Peyer's patch (tissue), 4 donors: Measurements from ENCODE around the gene SVBP. TPM values are rescaled to one million over a fixed set of nuclear protein-coding genes. Genes with fewer than 3 reads are reported as not detected.

Experiments used
- DNase-seq, 3 donors: peaks; one replicate each; pipeline ENCODE4 v3.0.0-alpha.2; 2017 to 2019
- H3K27ac ChIP-seq, 4 donors: fragments of 200-600 bp; sonication (generic); one replicate each; pipeline ENCODE4 v1.5.1; 2016 to 2019
- H3K27me3 ChIP-seq, 2 donors: fragments of 200-600 bp; sonication (generic); one replicate each; pipeline ENCODE4 v1.5.1; 2019
- H3K36me3 ChIP-seq, 3 donors: fragments of 200-600 bp; sonication (generic); one replicate each; pipeline ENCODE4 v1.5.1; 2016 to 2019
- H3K4me1 ChIP-seq, 4 donors: fragments of 200-600 bp; sonication (generic); one replicate each; pipeline ENCODE4 v1.5.1; 2016 to 2019
- H3K4me3 ChIP-seq, 4 donors: fragments of 200-600 bp; sonication (generic); 1 replicate in 3 of 4; 2 replicates in 1 of 4; pipeline ENCODE4 v1.5.1; 2016 to 2019; ENCODE audit warnings: mild to moderate bottlenecking in 1 of 4
- H3K9me3 ChIP-seq, 4 donors: fragments of 200-600 bp; sonication (generic); one replicate each; pipeline ENCODE4 v1.5.1; 2016 to 2019; ENCODE audit warnings: mild to moderate bottlenecking in 1 of 4
- CTCF ChIP-seq, 6 experiments: fragments of 450-650 bp in 4 of 6; fragments of 200-600 bp in 2 of 6; sonication (generic) in 1 of 6; IDR thresholded peaks; one replicate each; pipeline ENCODE4 v1.5.1; 2017 to 2019; ENCODE audit warnings: antibody characterized with exemption in 6 of 6, mild to moderate bottlenecking in 3 of 6, moderate library complexity in 1 of 6
- POLR2A ChIP-seq, 2 donors: fragments of 450-650 bp; IDR thresholded peaks; one replicate each; pipeline ENCODE4 v1.5.1; 2017; ENCODE audit warnings: antibody characterized with exemption in 2 of 2, mild to moderate bottlenecking in 2 of 2, moderate library complexity in 2 of 2
- total RNA-seq, 4 donors: library from RNA; depleted of rRNA; stranded (reverse); fragments of >200 nt; gene quantifications; one replicate each; pipeline ENCODE4 v1.1.0, GENCODE V29; 2016

The SVBP gene
- total RNA-seq, 4 donors from 2014 or later = 12.2 to 16.8 (median 16.6) TPM; not detected in 1

GRCh38 chr1:42765832-42766740 lies 51.1 kb downstream of the SVBP start:
- peaks cover 0 to 6% (median 0%) of the 10 kb centered on the region in 3 donors for H3K36me3 ChIP-seq
- H3K27me3 ChIP-seq = no peaks in the 10 kb centered on the region
- H3K4me1 ChIP-seq = peaks cover 0 to 33% (median 3%) of the 10 kb centered on the region in 4 donors
- peak overlapping the region; percentile 72 to 99 (median 93) for H3K4me3 ChIP-seq
- DNase-seq = peak in 2 of 3 donors; percentile 18 to 51
- TF ChIP-seq POLR2A (IDR thresholded peaks at IDR 0.05) (no peak), CTCF (IDR thresholded peaks at IDR 0.05) (peak in 5 of 6 experiments; percentile 4 to 31 (median 23))
- H3K9me3 ChIP-seq = no peaks in the 10 kb centered on the region
- H3K27ac ChIP-seq = peak overlapping the region; percentile 81 to 92 (median 88)

GRCh38 chr1:42765269-42765668 lies 51.9 kb downstream of the SVBP start:
- peak overlapping the region in 2 of 4 donors; percentile 84 to 92 for H3K27ac ChIP-seq
- no peak for DNase-seq
- TF ChIP-seq POLR2A (IDR thresholded peaks at IDR 0.05) (no peak), CTCF (IDR thresholded peaks at IDR 0.05) (no peak)
- H3K36me3 ChIP-seq = peaks cover 0 to 11% (median 0%) of the 10 kb centered on the region in 3 donors
- no peaks in the 10 kb centered on the region for H3K9me3 ChIP-seq
- peaks cover 0 to 33% (median 3%) of the 10 kb centered on the region in 4 donors for H3K4me1 ChIP-seq
- no peaks in the 10 kb centered on the region for H3K27me3 ChIP-seq
- peak overlapping the region in 3 of 4 donors; percentile 72 to 99 (median 91) for H3K4me3 ChIP-seq

- DNase-seq = no peak
- TF ChIP-seq CTCF (IDR thresholded peaks at IDR 0.05) (no peak), POLR2A (IDR thresholded peaks at IDR 0.05) (no peak)
- H3K9me3 ChIP-seq = no peaks in the 10 kb centered on the region
Measured at GRCh38 chr1:42762269-42762668, 54.9 kb downstream of the SVBP start.

GRCh38 chr1:42761567-42761966 lies 55.6 kb downstream of the SVBP start:
- H3K27ac ChIP-seq = no peak overlapping the region
- H3K9me3 ChIP-seq = no peaks in the 10 kb centered on the region
- DNase-seq = no peak
- no peak for TF ChIP-seq CTCF (IDR thresholded peaks at IDR 0.05)
- TF ChIP-seq POLR2A (IDR thresholded peaks at IDR 0.05) = no peak
- H3K4me3 ChIP-seq = no peak overlapping the region
- H3K4me1 ChIP-seq = peaks cover 0 to 16% (median 3%) of the 10 kb centered on the region in 4 donors
- H3K27me3 ChIP-seq = no peaks in the 10 kb centered on the region
- H3K36me3 ChIP-seq = peaks cover 0 to 38% (median 0%) of the 10 kb centered on the region in 3 donors

More at GRCh38 chr1:42762269-42762668, 54.9 kb downstream of the SVBP start:
- Histone ChIP-seq H3K27ac (no peak overlapping the region), H3K4me3 (no peak overlapping the region), H3K27me3 (no peaks in the 10 kb centered on the region), H3K4me1 (peaks cover 0 to 16% (median 3%) of the 10 kb centered on the region in 4 donors), H3K36me3 (peaks cover 0 to 38% (median 0%) of the 10 kb centered on the region in 3 donors)

GRCh38 chr1:42759114-42759513 lies 58.1 kb downstream of the SVBP start:
- TF ChIP-seq POLR2A (IDR thresholded peaks at IDR 0.05) = no peak
- TF ChIP-seq CTCF (IDR thresholded peaks at IDR 0.05) = no peak
- H3K4me1 ChIP-seq = no peaks in the 10 kb centered on the region
- H3K4me3 ChIP-seq = no peak overlapping the region
- H3K36me3 ChIP-seq = peaks cover 0 to 59% (median 0%) of the 10 kb centered on the region in 3 donors
- no peaks in the 10 kb centered on the region for H3K9me3 ChIP-seq
- no peak overlapping the region for H3K27ac ChIP-seq
- H3K27me3 ChIP-seq = no peaks in the 10 kb centered on the region
- no peak for DNase-seq
